NCI-H1930 (cell line): Measurements from ENCODE around the gene CCDC60.

Source experiments
- DNase-seq, 2 experiments: peaks; one replicate each; lab custom pipeline; 2025; lab: John Stamatoyannopoulos, UW

The CCDC60 gene

DNA sequence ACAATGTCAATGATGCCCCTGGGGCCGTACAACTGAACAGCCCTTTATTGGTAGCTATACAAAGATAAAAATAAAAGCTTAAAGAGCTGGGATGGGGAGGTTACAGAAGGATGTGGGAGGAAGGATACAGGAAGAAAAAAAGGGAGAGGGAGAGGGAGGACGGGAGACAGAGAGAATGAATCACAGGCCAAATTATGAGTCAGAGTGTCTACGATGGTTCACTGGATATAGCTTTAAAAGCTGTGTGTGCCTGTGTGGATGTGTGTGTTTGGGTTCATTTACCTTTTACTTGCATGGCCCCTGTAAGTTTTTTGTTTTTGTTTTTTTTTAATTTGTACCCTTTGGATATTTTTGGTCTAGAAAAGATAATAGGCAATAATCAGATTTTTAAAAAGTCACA, 111.9 kb downstream of the CCDC60 start:
- no peak for DNase-seq

DNA sequence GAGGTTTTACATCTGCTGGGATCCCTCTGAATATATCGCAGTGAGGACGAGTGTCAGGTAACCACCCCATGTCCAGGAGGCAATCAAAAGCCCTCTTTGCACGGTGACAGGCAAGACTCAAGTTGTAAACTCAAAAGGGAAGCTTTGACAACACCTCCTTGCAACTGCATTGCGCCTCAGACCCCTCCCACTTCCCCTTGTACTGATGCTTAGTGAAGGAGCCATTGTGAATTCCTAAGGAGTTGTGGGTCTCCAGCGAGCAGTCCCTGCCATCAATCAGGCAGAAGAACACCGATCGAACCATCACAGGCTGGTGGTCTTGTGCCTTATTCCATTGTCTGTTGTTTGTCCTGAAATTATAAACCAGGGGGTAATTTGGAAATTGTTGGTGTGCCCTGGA, 112.6 kb downstream of the CCDC60 start:
- no peak for DNase-seq

DNA sequence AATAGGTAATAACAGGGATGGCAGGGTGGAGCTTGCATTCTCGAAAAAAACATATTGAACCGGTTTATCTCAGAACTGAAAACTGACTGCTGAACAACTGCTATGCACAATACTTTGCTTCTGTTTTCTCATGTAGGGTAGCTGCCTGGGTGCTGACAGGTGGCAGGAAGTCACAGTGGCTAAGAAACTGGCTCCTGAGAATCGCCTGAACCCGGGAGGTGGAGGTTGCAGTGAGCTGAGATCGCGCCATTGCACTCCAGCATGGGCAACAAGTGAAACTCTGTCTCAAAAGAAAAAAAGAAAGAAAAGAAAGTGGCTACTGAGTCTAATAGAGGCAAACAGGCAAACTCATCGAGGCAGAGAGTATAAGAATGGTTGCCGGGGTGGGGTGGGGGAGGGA, 113.1 kb downstream of the CCDC60 start:
- DNase-seq = no peak

DNA sequence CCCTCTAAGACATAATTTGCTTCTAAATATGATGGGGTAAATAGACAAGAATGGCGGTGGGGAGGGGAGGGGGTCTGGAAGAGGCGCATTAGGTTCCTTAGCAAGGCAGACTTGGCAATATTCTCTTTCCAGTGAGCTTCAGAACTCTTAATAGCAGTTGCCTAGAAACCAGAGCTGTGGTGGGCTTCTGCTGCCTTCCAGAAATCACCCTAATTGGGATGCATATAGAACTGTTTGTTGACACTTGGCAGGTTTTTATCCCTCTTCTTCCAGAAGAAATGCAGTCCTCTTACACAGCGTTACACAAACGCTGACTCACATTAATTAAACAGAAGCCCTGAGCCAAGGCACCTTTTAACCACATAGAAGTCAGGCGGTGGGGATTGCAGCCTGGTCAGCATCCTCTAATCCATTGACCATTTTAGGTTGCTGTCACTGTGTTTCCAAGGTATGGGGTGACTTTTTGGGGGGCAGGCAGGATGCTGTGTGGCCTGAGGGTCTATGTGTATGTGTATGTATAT, 114.1 kb downstream of the CCDC60 start:
- no peak for DNase-seq

DNA sequence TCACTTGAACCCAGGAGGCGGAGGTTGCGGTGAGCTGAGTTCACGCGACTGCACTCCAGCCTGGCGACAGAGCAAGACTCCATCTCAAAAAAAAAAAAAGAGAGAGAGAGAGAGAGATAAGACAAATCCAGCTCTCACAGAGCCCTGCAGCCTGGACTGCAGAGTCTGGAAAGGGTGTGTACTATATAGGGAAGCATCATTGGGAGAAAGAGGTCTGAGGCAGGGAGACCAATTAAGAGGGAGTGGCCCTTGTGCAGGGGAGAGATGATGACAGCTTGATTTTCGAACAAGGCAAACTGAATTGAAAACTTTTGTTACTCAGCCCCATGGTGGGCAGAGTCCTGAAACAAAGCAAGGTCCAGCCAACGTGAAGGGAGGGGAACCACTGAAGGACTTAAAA, 116.2 kb downstream of the CCDC60 start:
- no peak for DNase-seq

DNA sequence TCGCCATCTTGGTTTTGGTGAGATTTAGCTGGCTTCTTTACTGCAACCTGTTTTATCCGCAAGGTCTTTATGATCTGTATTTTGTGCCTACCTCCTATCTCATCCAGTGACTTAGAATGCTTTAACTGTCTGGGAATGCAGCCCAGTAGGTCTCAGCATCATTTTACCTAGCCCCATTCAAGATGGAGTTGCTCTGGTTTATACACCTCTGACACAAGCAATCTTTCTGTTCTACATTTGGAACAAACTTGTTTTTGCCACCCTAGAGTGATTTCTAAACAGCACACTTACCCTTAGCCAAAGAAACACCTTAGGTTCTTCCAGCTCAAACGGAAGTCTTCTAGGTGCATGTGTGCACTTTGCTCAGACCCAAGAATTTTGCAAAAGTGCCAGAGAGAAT, 122.3 kb downstream of the CCDC60 start:
- no peak for DNase-seq

DNA sequence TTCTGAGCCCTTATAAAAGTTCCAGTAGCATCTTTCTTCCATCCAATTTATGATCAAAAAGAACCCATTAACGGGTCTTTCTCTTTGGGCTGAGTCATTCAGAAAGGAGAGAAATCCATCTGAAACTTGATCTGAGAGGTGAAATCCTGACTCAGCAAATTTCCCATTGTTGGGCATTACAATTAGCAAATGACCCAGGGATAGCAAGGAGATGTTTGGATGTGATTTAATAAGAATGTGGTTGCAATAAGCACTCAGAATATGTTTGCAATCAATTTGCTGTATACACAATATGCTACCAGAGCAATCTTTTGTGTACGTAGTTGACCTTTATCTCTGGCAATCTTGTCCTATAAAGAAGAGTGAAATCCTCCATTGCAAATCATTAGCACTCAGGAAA, 122.7 kb downstream of the CCDC60 start:
- no peak for DNase-seq

DNA sequence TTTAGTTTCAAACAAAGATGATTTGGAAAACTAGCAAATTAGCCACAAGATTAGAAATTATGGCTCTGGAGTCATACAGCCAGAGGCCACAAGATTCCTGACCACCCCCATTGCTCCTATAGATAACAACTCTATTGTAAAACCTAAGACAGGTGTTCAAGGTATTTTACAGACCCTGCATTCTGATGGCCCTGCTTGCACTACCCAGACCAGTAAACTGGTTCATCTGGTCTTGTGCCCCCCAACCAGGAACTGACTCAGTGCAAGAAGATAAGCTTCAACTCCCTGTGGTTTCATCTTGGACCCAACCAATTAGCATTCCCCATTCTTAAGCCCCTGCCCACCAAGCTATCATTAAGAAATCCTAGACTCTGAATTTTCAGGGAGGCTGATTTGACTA, 125.0 kb downstream of the CCDC60 start:
- DNase-seq = no peak

DNA sequence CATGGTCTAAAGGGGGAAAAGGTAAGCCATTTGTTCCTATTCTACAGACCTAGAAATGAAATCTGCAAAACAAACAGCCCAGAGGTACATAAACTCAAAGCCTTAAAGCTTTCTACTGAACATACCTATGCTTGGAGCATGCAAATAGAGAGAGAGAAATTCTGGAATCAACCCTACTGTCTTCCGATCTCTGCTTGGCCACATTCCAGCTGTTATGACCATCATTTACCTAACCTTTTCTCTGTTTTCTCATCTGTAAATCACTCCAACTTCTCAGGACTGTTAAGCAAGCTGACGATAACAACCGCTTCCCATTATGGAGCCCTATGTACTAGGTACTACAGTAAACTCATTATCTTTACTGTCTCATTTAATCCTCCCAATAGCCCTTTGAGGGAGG, 126.3 kb downstream of the CCDC60 start:
- no peak for DNase-seq

DNA sequence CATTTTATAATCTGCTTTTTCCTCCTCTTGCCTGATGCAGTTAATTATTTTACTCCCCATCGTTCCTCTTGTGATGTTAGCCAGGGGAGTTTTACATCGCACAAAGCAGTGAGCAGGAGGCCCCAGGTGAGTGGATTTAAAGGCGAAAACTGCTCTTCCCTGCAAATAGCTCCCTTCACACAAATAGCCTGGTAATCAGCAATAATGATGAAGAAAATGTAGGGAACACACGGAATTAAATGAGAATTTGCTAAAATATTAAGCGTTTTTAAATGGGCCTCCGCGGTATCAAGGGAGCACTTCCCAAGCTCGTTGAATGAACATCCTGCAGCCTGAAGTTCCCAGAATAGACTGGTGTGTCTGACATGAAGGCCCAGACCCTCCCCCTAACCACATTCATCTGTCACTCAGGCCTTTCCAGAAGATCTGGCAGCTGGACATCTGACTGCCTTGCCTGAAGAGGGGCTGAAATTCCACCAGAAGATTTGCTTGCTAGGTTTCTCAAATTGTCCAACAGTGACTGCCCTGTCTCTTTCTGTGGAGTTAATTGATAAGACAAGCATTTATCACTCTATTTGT, 127.2 kb downstream of the CCDC60 start:
- no peak for DNase-seq

DNA sequence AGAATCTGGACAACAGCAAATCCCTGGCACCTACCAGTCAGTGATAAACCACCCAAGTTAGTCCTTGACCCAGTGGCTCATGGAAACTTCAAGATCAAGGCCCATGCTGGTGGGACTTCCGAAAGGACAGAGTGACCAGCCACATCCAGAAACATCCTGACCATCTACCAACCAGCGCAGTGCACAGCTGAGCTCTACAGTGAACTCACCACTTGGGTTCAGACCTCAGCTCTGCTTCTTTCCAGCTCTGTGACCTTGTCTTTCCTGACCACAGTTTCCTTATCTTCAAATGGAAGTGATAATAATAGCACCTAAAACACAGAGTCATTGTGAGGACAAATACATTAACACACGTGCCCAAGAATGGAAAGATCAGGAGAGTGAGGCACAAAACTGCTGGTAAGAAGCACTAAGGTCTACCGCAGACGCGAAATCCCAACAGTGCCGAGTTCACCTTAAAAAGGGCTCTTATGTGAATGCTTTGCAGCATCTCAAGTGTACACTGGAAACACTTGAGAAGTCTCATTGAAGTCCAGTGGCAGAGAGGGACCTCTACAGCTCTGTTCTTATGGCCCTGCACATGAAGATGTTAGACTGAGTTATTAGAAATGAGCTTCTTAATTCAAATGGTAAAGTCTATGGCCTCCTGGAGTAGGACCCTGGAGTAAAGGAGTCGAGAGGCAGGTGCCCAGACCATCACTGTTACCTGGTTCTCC, 128.8 kb downstream of the CCDC60 start:
- no peak for DNase-seq

DNA sequence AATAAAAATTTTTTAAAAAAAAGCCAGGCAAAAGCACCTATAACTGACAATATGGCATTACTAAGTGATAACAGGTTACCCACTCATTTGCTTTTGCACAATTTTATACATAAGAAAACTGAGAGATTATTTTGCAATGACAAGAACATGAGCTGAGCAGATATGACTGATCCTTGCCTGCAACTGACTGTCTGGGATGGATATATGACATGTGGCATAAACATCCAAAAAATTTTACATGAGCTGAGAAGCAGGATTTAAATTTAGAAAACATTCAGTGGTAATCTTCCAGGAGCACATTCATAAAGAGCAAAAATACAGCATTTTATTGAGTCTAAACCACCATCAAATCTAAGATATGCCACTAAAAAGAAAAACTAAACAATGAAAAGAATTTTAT, 133.8 kb downstream of the CCDC60 start:
- DNase-seq = no peak

DNA sequence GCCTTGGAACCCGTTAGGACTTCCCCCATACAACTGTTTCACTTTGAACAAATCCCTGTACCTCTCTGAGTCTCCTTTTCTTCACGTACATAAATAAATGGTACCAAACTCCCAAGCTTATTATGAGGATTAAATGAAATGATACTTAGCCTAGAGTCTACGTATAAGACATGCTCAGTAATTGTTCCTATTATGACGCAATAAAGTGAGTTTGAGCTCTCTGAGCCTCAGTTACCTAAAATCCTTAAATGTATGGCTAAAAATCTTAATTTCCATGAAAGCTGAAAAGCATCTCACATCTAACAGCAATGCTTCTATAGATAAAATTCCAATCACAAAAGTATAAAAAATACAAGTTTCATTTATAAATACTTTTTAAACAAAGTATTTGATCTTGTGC, 141.1 kb downstream of the CCDC60 start:
- no peak for DNase-seq

DNA sequence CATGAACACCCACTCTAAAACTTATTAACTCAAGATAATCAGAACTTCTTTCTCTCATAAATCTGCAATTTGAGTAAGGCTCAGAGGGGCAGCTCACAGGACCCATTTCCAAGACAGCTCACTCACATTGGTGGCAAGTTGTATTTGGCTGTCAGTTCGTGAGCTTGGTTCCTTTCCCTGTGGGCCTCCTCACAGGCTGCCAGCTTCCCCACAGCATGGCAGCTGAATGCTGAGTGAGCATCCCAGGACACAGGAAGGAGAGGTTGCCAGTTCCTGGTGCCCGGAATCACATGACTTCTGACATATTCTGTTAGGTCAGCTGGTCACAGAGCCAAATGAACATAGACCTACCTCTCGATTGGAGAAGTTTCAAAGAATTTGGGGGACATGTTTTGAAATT, 142.4 kb downstream of the CCDC60 start:
- DNase-seq = no peak

DNA sequence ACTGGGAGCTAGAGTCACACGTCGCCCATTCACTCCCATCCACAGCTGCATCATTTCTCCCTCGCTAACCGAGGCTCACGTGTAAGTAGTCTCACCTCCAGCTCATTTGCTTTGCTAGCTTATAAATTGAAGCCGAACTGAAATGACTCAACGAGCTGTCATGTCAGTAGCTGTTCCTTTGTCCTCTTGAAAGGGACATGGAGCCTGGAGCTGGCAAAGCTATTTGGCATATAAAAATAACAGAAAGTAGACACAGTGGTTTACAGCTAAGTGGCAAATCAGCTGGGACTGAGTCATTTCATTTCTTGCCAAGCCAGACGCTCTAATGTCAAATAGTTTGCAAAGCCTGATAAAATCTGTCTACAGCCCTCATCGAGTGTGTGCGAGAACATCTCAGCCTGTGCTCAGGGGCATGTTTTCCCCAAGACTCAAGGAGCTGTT, 144.6 kb downstream of the CCDC60 start:
- DNase-seq = no peak

DNA sequence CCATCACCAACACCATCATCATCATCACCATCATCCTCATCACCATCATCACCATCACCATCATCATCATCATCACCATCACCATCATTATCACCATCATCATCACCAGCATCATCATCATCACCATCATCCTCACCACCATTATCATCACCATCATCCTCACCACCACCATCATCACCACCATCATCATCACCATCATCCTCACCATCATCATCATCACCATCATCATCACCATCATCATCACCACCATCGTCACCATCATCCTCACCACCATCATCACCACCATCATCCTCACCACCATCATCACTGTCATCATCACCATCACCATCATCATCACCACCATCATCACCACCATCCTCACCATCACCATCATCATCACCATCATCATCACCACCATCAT, 146.0 kb downstream of the CCDC60 start:
- DNase-seq = no peak

DNA sequence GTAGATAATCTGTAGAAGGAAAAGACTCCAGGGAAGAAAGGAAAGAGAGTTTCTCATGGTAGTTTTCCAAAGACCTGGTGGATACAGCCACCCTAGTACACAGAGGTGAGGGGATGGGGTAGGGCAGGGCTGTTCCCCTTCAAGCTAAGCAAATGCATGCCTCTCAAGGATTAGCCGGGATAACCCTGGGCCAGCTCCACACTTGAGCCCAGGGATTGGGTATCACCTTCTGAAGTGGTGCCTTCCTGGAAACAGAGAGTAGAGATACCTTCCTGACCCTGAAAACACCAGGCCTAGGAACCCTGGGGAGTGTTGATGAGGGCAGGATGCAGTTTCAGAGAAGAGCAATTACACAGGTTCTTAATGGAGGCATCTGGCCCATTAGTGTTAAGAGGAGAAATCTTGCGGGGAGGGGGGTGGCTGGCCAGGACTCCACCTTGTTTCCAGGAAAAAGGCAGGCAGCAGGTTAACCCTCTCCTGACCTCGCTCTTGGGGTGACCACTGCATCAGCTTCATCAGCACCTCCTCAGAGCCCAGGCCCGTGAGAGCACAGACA, 152.1 kb downstream of the CCDC60 start:
- no peak for DNase-seq

DNA sequence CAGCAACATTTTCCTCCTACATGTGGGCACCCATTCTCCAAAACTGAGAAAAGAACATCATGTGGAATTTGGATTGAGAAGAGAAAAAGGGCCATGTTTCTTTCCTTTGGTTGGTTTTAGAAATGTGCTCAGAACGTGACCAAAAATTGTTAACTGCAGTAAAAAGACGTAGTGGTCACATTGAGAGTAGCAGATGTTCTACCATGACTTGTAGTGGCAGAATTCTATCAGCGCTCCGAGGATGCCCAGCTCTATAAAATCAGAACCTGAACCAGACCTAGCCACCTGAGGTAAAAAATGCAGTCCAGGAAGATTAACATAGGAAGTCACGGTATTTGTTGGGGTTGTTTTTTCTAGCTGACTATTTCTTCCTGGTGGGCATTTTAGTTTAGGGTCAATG, 157.3 kb downstream of the CCDC60 start:
- no peak for DNase-seq

DNA sequence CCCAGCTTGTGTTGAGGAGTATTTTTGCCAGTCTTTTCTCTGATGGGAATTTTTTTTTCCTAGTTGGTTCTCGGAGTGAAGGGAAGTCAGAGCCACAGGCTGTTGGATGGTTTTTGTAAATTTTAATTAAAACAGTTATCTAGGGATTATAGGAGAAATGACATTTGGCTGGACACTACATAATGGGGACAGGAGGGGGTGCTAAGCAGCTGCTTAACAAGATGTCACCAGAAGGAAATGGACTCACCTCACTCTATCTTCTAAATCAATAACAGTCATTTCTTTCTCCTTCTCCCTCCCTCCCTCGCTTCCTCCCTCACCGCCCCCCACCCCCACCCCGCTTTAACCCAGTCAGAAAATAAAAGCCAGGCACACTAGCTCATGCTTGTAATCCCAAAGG, 165.7 kb downstream of the CCDC60 start:
- DNase-seq = no peak

DNA sequence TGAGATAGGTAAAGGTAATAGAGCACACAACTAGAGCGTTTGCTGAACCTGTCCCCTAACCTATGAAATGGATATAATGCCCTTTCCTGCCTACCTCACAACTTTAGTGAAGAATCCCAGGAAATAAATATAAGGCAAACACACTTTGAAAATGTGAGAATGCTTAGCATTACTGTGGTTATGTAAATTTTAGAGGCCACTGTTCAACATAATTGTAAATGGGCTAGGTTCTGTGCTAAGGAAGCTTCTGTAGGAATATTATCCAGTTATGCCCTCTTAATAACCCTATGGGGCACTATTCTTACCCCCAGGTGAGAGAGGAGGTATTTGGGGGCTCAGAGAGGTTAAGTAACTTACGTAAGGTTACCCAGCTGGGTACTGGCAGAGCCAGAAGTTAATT, 166.5 kb downstream of the CCDC60 start:
- no peak for DNase-seq

DNA sequence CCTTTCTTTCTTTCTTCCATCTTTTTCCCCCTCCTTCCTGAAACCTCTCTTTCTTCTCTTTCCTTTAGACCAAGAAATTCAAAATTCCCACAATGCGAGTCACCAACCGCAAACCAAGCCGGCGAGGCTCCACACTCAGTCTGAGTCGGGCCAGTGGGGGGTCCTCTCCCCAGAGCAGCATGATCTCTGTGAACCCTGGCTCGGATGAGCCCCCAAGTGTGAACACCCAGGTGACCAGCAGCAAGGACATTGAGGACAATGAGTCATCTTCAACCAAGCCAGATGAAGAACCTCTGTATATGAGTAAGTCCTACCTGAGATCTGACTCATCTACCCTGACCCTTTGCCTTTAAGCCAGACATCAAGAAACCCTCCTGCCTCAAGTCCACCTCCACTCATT, 170.5 kb downstream of the CCDC60 start:
- no peak for DNase-seq

DNA sequence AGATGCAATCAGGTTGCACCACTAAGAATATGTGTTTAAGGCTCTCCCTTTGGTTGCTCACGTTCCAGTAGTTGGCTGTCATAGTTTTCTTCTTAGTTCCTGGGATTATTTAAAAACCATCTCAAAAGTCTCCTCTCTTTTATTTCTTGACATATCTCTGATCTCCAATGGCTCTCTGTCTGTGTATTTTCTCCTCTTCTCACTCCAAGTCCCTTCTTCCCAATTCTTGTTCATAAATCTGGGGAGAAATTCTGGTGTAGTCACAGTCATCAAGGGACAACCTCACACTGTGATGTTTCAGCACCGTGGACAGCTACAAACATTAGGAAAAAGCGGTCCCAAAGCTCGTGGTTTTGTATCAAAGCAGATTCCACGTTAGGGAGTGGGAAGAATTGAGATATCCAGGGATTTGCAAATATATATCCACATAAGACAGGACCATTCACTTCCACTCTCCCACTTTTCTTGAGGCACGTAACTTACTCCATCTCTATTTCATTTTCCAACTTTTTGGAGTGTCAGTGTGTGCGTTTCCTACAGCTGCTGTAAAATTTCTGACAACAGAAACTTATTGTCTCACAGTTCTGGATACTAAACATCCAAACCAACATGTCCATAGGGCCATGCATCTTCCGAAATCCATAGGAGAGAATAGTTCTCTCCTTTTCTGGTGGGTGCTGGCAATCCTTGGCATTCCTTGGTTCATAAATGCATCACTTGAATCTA, 178.4 kb downstream of the CCDC60 start:
- DNase-seq = no peak

DNA sequence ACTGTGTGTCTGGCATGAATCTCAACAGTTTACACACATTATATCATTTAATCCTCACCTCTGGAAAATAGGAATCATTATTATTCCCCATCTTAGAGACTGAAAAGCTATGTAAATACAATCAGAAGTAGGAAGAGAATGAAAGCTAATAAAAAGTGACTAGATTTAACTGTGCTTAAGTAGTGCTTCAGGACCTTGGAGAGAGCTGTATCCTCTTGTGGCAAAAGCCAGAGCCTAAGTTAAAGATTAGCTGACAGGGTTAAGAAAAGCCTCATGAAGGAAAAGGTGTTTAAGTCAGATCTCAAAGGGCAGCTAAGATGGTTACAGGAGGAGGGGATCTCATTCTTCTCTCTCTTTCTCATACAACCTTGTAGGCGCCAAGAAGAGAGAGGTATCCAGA, 193.7 kb downstream of the CCDC60 start:
- DNase-seq = no peak
